SK-N-SH treated with all-trans-retinoic acid at 6 μM for 48 hours (cell line): ENCODE results near the gene CHRNG.

Experiments used
- CSRNP3 ChIP-seq: fragments of 250-450 bp; sonication (Bioruptor Pico); IDR thresholded peaks from 2 replicates; pipeline ENCODE4 v1.5.1; 2021; ENCODE audit warnings: mild to moderate bottlenecking, moderate library complexity
- PATZ1 ChIP-seq: fragments of 250-450 bp; sonication (Bioruptor Pico); IDR thresholded peaks from 2 replicates; pipeline ENCODE4 v1.8.0; 2020; ENCODE audit warnings: mild to moderate bottlenecking, moderate library complexity, borderline replicate concordance
- POU6F1 ChIP-seq: fragments of 250-450 bp; sonication (Bioruptor Pico); IDR thresholded peaks from 2 replicates; pipeline ENCODE4 v1.8.0; 2021; ENCODE audit warnings: low read depth, mild to moderate bottlenecking, moderate library complexity, borderline replicate concordance
- RARB ChIP-seq: fragments of 250-450 bp; sonication (Bioruptor Pico); IDR thresholded peaks from 2 replicates; pipeline ENCODE4 v1.8.0; 2021; ENCODE audit warnings: mild to moderate bottlenecking, moderate library complexity
- SNAI2 ChIP-seq: fragments of 250-450 bp; sonication (Bioruptor Pico); IDR thresholded peaks from 2 replicates; pipeline ENCODE4 v1.5.0; 2020; ENCODE audit warnings: mild to moderate bottlenecking, moderate library complexity
- TCF4 ChIP-seq: fragments of 250-450 bp; sonication (Bioruptor Pico); IDR thresholded peaks from 2 replicates; pipeline ENCODE4 v1.8.0; 2021; ENCODE audit warnings: mild to moderate bottlenecking, moderate library complexity, borderline replicate concordance
- TSHZ2 ChIP-seq: fragments of 250-450 bp; sonication (Bioruptor Pico); IDR thresholded peaks from 2 replicates; pipeline ENCODE4 v1.5.0; 2020; ENCODE audit warnings: mild to moderate bottlenecking, moderate library complexity
- ZNF8 ChIP-seq: fragments of 450-650 bp; formaldehyde crosslinking; IDR thresholded peaks from 2 replicates; pipeline ENCODE4 v1.5.0; 2020; ENCODE audit warnings: mild to moderate bottlenecking, moderate library complexity

- no peak for TF ChIP-seq ZNF8 (CRISPR knock-in tag)
- no peak for TF ChIP-seq PATZ1 (CRISPR knock-in tag)
- no peak for TF ChIP-seq RARB (CRISPR knock-in tag)
- TF ChIP-seq CSRNP3 (CRISPR knock-in tag), result no peak
- TF ChIP-seq TCF4 (CRISPR knock-in tag), result no peak
- no peak for TF ChIP-seq SNAI2 (CRISPR knock-in tag)
- no peak for TF ChIP-seq POU6F1 (CRISPR knock-in tag)
- no peak for TF ChIP-seq TSHZ2 (CRISPR knock-in tag)
Observed at GRCh38 chr2:232511336-232511890, 28.1 kb upstream of the CHRNG start.
